CD14-positive monocyte (primary cell): ENCODE data around the gene DPP6. TPM values are rescaled to one million over a fixed set of nuclear protein-coding genes. Genes with fewer than 3 reads are reported as not detected.
"Not testable (repeated sequence)": the region's sequence is repeated elsewhere in the genome, so short reads cannot be mapped to it uniquely, and the experiment has no call there.

ENCODE experiments used
- DNase-seq, 3 donors: peaks; one replicate each; pipeline ENCODE4 v3.0.0-alpha.2; 2011 to 2022
- H2AFZ ChIP-seq: 2 replicates; pipeline ENCODE4 v1.6.0; 2012; ENCODE audit warnings: mild to moderate bottlenecking, low read depth, low read length, inconsistent platforms; ENCODE audit not compliant: insufficient read depth, poor library complexity, severe bottlenecking
- H3K27ac ChIP-seq, 2 donors: 1 replicate in 1 of 2; 2 replicates in 1 of 2; pipeline ENCODE4 v1.5.1; 2012 to 2013; ENCODE audit warnings: low read length in 2 of 2, control low read depth in 1 of 2, inconsistent platforms in 1 of 2, low read depth in 1 of 2, mild to moderate bottlenecking in 1 of 2
- H3K27me3 ChIP-seq, 2 donors: one replicate each; pipeline versions ENCODE4 v1.6.0 to v1.6.1; 2011 to 2013; ENCODE audit warnings: low read length in 2 of 2; ENCODE audit not compliant: control insufficient read depth in 2 of 2, insufficient read depth in 2 of 2
- H3K36me3 ChIP-seq, 2 donors: replicated peaks in 1 of 2; 1 replicate in 1 of 2; 2 replicates in 1 of 2; pipeline versions ENCODE4 v1.5.1 to v1.6.1; 2012 to 2013; ENCODE audit warnings: low read length in 2 of 2, control low read depth in 1 of 2, inconsistent platforms in 1 of 2, mild to moderate bottlenecking in 1 of 2; ENCODE audit not compliant: insufficient read depth in 2 of 2, control insufficient read depth in 1 of 2
- H3K4me1 ChIP-seq, 2 donors: 1 replicate in 1 of 2; 2 replicates in 1 of 2; pipeline versions ENCODE4 v1.5.1 to v1.6.1; 2012 to 2013; ENCODE audit warnings: low read length in 2 of 2, control low read depth in 1 of 2, inconsistent platforms in 1 of 2, mild to moderate bottlenecking in 1 of 2, moderate library complexity in 1 of 2; ENCODE audit not compliant: insufficient read depth in 2 of 2, control insufficient read depth in 1 of 2
- H3K4me2 ChIP-seq: replicated peaks from 2 replicates; pipeline ENCODE3; 2012; ENCODE audit warnings: low read length, moderate library complexity, mild to moderate bottlenecking; ENCODE audit not compliant: poor library complexity, severe bottlenecking; ENCODE audit errors: extremely low read depth
- H3K4me3 ChIP-seq, 3 experiments: fragments of 200-600 bp in 1 of 3; sonication (generic) in 1 of 3; replicated peaks in 1 of 3; 1 replicate in 2 of 3; 2 replicates in 1 of 3; pipeline ENCODE4 v1.5.1; 2011 to 2013; ENCODE audit warnings: low read length in 3 of 3, mild to moderate bottlenecking in 3 of 3, control low read depth in 2 of 3, low read depth in 2 of 3, inconsistent platforms in 1 of 3, moderate library complexity in 1 of 3
- H3K79me2 ChIP-seq: 2 replicates; pipeline ENCODE4 v1.6.0; 2012; ENCODE audit warnings: mild to moderate bottlenecking, control low read depth, inconsistent platforms, low read length, moderate library complexity; ENCODE audit not compliant: insufficient read depth
- H3K9ac ChIP-seq: 2 replicates; pipeline ENCODE4 v1.6.0; 2017; ENCODE audit warnings: low read length, mild to moderate bottlenecking; ENCODE audit not compliant: insufficient read depth, poor library complexity, severe bottlenecking
- H3K9me3 ChIP-seq, 2 donors: replicated peaks in 1 of 2; 1 replicate in 1 of 2; 2 replicates in 1 of 2; pipeline versions ENCODE4 v1.5.1 to v1.6.1; 2012 to 2013; ENCODE audit warnings: low read length in 2 of 2, control low read depth in 1 of 2; ENCODE audit not compliant: control insufficient read depth in 1 of 2, insufficient read depth in 1 of 2
- H4K20me1 ChIP-seq: 2 replicates; pipeline ENCODE4 v1.6.0; 2012; ENCODE audit warnings: mild to moderate bottlenecking, low read length, control low read depth, moderate library complexity; ENCODE audit not compliant: insufficient read depth
- H3K27ac Mint-ChIP-seq, 7 donors: one replicate each; pipeline ENCODE4 v1.8.0; 2020; ENCODE audit warnings: mild to moderate bottlenecking in 7 of 7, mixed read lengths in 7 of 7, moderate library complexity in 6 of 7, inconsistent platforms in 2 of 7
- H3K27me3 Mint-ChIP-seq, 3 donors: one replicate each; pipeline ENCODE4 v1.8.0; 2021 to 2022; ENCODE audit warnings: low read depth in 3 of 3, mild to moderate bottlenecking in 3 of 3, mixed read lengths in 3 of 3, moderate library complexity in 3 of 3, inconsistent platforms in 1 of 3
- H3K36me3 Mint-ChIP-seq, 2 donors: one replicate each; pipeline ENCODE4 v1.8.0; 2020; ENCODE audit warnings: mixed read lengths in 2 of 2, inconsistent platforms in 1 of 2, mild to moderate bottlenecking in 1 of 2
- H3K4me1 Mint-ChIP-seq: one replicate; pipeline ENCODE4 v1.8.0; 2020; ENCODE audit warnings: mild to moderate bottlenecking, mixed read lengths
- H3K4me3 Mint-ChIP-seq, 2 donors: one replicate each; pipeline ENCODE4 v1.8.0; 2020; ENCODE audit warnings: mild to moderate bottlenecking in 2 of 2, mixed read lengths in 2 of 2, moderate library complexity in 1 of 2
- H3K9me3 Mint-ChIP-seq, 7 donors: one replicate each; pipeline ENCODE4 v1.8.0; 2020 to 2022; ENCODE audit warnings: mixed read lengths in 7 of 7, mild to moderate bottlenecking in 6 of 7, moderate library complexity in 6 of 7, inconsistent platforms in 2 of 7
- WGBS: methylation state at CpG from one replicate; pipeline ENCODE4 v1.1.5; 2013; ENCODE audit warnings: missing lambda C conversion rate; ENCODE audit not compliant: insufficient coverage; 5-methylcytosine and 5-hydroxymethylcytosine counted together
- intact Hi-C, 2 donors: fragments of 100-400 bp; cut with micrococcal nuclease; formaldehyde crosslinking; loops; one replicate each; pipeline versions ENCODE4 v1.15.0 to v1.15.1; 2023
- polyA plus RNA-seq, 3 donors: library from polyadenylated mRNA; depleted of rRNA in 1 of 3; unstranded in 2 of 3; stranded (reverse) in 1 of 3; fragments of 300-500 nt in 2 of 3; fragments of >200 nt in 1 of 3; fragmentation: Illumina TruSeq in 2 of 3; gene quantifications; 1 replicate in 2 of 3; 2 replicates in 1 of 3; pipeline ENCODE4 v1.2.3, GENCODE V29; 2012 to 2021

DPP6 gene
- polyA plus RNA-seq, 3 donors, result not detected

GRCh38 chr7:154015636-154016035, 36.6 kb upstream of the DPP6 start:
- H3K36me3 ChIP-seq, H3K36me3 Mint-ChIP-seq, H3K27me3 ChIP-seq, H3K9me3 ChIP-seq, H3K4me1 Mint-ChIP-seq, H3K79me2 ChIP-seq, H3K27ac ChIP-seq, H3K4me3 ChIP-seq, intact Hi-C loops, DNase-seq, H3K4me3 Mint-ChIP-seq, H3K27me3 Mint-ChIP-seq, H3K27ac Mint-ChIP-seq, H4K20me1 ChIP-seq, H3K4me2 ChIP-seq, H2AFZ ChIP-seq, H3K4me1 ChIP-seq, H3K9ac ChIP-seq, H3K9me3 Mint-ChIP-seq: not testable (repeated sequence)
- 89% methylated on average over 5 of the region's 6 CpGs for WGBS

- H3K4me3 Mint-ChIP-seq, H3K4me1 ChIP-seq, H3K79me2 ChIP-seq, H2AFZ ChIP-seq, H3K36me3 Mint-ChIP-seq, H4K20me1 ChIP-seq, H3K27ac Mint-ChIP-seq, H3K4me3 ChIP-seq, H3K4me1 Mint-ChIP-seq, H3K4me2 ChIP-seq, H3K27me3 ChIP-seq, DNase-seq, H3K9me3 ChIP-seq, H3K27me3 Mint-ChIP-seq, intact Hi-C loops, H3K9ac ChIP-seq, H3K27ac ChIP-seq, H3K36me3 ChIP-seq: not testable (repeated sequence)
- H3K9me3 Mint-ChIP-seq, result peaks cover 0 to 11% (median 4%) of the 10 kb centered on the region in 7 donors
- no CpG with 5 or more reads among the region's 2 CpGs for WGBS
Measured at GRCh38 chr7:154018354-154018753, 33.8 kb upstream of the DPP6 start.

GRCh38 chr7:154027805-154028204, 24.4 kb upstream of the DPP6 start:
- WGBS, result 100% methylated on average over 2 of the region's 8 CpGs
- H2AFZ ChIP-seq, H3K9me3 Mint-ChIP-seq, H3K27me3 Mint-ChIP-seq, H4K20me1 ChIP-seq, DNase-seq, H3K9ac ChIP-seq, H3K27ac ChIP-seq, H3K4me1 ChIP-seq, H3K4me3 Mint-ChIP-seq, H3K4me2 ChIP-seq, H3K36me3 ChIP-seq, H3K27ac Mint-ChIP-seq, H3K36me3 Mint-ChIP-seq, H3K4me1 Mint-ChIP-seq, H3K27me3 ChIP-seq, intact Hi-C loops, H3K79me2 ChIP-seq, H3K9me3 ChIP-seq, H3K4me3 ChIP-seq: not testable (repeated sequence)

GRCh38 chr7:154030476-154031080, 21.6 kb upstream of the DPP6 start:
- H3K4me1 ChIP-seq, H3K9me3 ChIP-seq, H3K36me3 ChIP-seq, H3K4me1 Mint-ChIP-seq, H3K79me2 ChIP-seq, H3K9ac ChIP-seq, H3K27ac ChIP-seq, H3K4me2 ChIP-seq, H3K36me3 Mint-ChIP-seq, H4K20me1 ChIP-seq, H3K27me3 Mint-ChIP-seq, DNase-seq, H2AFZ ChIP-seq, H3K27me3 ChIP-seq, H3K4me3 ChIP-seq, H3K4me3 Mint-ChIP-seq, H3K9me3 Mint-ChIP-seq, H3K27ac Mint-ChIP-seq, intact Hi-C loops: not testable (repeated sequence)
- WGBS, result 76% methylated on average over 5 of the region's 11 CpGs
